Mononuclear cell (primary cell): ENCODE data around the gene DUS1L. TPM values are rescaled to one million over a fixed set of nuclear protein-coding genes. Genes with fewer than 3 reads are reported as not detected.

Source experiments
- H3K27me3 ChIP-seq: 2 replicates; pipeline ENCODE4 v1.6.0; 2011; ENCODE audit warnings: low read length, control low read depth; ENCODE audit not compliant: insufficient read depth
- H3K4me1 ChIP-seq: 2 replicates; pipeline ENCODE4 v1.5.1; 2011; ENCODE audit warnings: mild to moderate bottlenecking, low read length, control low read depth; ENCODE audit not compliant: insufficient read depth
- H3K4me3 ChIP-seq: 2 replicates; pipeline ENCODE4 v1.5.1; 2011; ENCODE audit warnings: mild to moderate bottlenecking, low read length, moderate library complexity
- H3K9me3 ChIP-seq: 2 replicates; pipeline ENCODE4 v1.5.1; 2011; ENCODE audit warnings: low read depth, mild to moderate bottlenecking, control low read depth, low read length
- total RNA-seq: library from RNA; depleted of rRNA; stranded (reverse); fragments of >200 nt; gene quantifications from one replicate; pipeline ENCODE4 v1.2.3, GENCODE V29; 2012

The DUS1L gene
- total RNA-seq, 1 donor: 73.6 TPM

GRCh38 chr17:82018989-82019689 is 46.5 kb downstream of the DUS1L start:
- H3K4me3 ChIP-seq: no peak overlapping the region
- no peaks in the 10 kb centered on the region for H3K9me3 ChIP-seq
- no peaks in the 10 kb centered on the region for H3K27me3 ChIP-seq
- peaks cover 25% of the 10 kb centered on the region for H3K4me1 ChIP-seq

GRCh38 chr17:82018152-82018988 is 47.2 kb downstream of the DUS1L start:
- no peak overlapping the region for H3K4me3 ChIP-seq
- H3K4me1 ChIP-seq: peaks cover 17% of the 10 kb centered on the region
- H3K27me3 ChIP-seq: no peaks in the 10 kb centered on the region
- no peaks in the 10 kb centered on the region for H3K9me3 ChIP-seq

DNA sequence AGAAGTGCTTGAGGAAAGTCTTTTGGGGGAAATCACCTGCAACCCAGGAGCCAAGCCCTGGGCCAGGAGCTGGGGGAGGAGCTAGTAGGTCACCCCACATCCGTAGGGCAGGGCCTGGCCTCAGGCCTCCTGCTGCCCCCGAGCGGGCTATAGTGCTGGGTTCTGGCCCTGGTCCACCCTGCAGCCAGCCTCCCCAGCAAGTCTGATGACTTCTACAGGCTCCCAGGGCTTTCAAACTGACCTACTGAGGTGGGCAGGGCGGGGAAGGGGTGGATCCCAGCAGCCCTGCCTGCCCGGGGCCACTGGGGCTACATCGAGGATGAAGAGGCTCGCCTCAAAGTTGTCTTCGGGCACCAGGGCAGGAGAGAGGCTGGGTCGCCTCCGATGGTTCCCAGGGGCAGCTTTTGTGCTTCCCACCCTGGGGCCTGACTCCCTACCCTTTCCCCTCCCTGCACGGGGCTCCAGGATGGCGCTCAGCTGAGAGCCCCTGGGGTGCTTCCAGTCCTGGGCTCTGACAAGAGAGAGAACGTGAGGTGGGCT is 47.9 kb downstream of the DUS1L start:
- no peaks in the 10 kb centered on the region for H3K9me3 ChIP-seq
- H3K4me1 ChIP-seq: peaks cover 17% of the 10 kb centered on the region
- no peaks in the 10 kb centered on the region for H3K27me3 ChIP-seq
- H3K4me3 ChIP-seq: no peak overlapping the region

GRCh38 chr17:82016875-82017459 is 48.6 kb downstream of the DUS1L start:
- no peak overlapping the region for H3K4me3 ChIP-seq
- no peaks in the 10 kb centered on the region for H3K27me3 ChIP-seq
- H3K4me1 ChIP-seq: peaks cover 13% of the 10 kb centered on the region
- H3K9me3 ChIP-seq: no peaks in the 10 kb centered on the region

- H3K4me1 ChIP-seq: peaks cover 6% of the 10 kb centered on the region
- H3K27me3 ChIP-seq: no peaks in the 10 kb centered on the region
- no peak overlapping the region for H3K4me3 ChIP-seq
- H3K9me3 ChIP-seq: no peaks in the 10 kb centered on the region
Measured at GRCh38 chr17:82016061-82016874, 49.3 kb downstream of the DUS1L start.

- Histone ChIP-seq H3K4me1 (no peaks in the 10 kb centered on the region), H3K4me3 (no peak overlapping the region), H3K9me3 (no peaks in the 10 kb centered on the region), H3K27me3 (no peaks in the 10 kb centered on the region)
Measured at GRCh38 chr17:82015311-82015971, 50.2 kb downstream of the DUS1L start.

DNA sequence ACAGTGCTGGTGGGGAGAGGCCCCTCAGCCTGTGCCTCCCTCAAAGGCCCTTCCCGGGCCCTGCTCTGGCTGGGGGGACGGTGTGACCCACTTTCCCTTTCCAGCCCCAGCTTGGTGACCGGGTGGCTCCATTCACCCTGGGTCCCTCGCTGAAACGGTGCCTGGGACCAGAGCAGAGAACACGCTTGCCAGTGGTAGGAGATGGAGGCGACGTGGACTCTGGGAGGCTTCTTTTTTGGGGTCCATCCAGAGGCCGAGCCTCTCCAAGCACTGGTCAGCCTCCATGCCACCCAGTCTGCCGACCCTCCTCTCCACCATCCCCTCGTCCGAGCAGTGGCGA is 50.7 kb downstream of the DUS1L start:
- H3K9me3 ChIP-seq: no peaks in the 10 kb centered on the region
- no peaks in the 10 kb centered on the region for H3K4me1 ChIP-seq
- no peaks in the 10 kb centered on the region for H3K27me3 ChIP-seq
- no peak overlapping the region for H3K4me3 ChIP-seq

DNA sequence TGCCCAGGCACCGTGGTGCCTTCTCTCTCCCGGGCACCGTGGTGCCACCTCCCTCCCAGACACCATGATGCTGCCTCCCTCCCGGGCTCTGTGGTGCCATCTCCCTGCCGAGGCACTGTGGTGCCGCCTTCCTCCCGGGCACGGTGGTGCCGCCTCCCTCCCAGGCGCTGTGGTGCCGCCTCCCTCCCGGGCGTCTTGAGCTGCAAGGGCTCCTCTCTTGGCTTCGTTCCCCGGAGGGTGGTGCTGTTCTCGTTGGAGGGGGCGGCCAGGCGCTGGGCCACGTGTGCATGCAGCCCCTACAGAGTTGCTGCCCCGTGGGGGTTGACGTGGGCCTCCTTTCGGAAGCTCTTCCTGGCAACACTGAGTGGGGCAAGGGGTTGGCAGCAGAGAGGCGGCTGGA is 51.2 kb downstream of the DUS1L start:
- Histone ChIP-seq H3K4me1 (no peaks in the 10 kb centered on the region), H3K9me3 (no peaks in the 10 kb centered on the region), H3K27me3 (no peaks in the 10 kb centered on the region), H3K4me3 (no peak overlapping the region)

DNA sequence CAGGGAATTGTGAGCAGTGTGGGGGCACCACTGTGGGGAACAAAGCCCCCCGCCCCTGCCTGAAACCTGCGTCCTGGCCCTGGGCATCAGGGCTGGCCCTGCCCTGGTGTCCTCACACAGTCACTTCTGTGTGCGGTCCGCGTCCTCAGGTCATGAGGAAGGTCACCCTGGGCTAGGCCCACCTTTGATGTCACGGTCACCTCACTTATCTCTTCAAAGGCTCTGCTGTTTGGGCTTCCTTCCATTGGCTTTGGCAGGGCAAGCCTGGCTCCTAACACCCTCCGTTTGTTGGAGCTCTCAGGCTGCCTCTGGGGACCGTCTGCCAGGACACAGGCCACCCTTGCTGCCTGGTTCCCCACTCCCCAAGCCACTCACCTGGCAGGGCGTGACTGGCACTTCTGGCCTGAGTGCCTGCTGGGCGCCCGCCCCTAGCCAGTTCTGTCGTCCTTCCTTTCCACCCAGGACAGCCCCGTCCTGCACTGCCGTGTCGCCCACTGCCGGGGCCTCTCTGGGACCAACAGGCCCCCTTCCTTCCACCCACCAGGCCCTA is 51.8 kb downstream of the DUS1L start:
- H3K9me3 ChIP-seq: no peaks in the 10 kb centered on the region
- H3K4me1 ChIP-seq: no peaks in the 10 kb centered on the region
- no peaks in the 10 kb centered on the region for H3K27me3 ChIP-seq
- H3K4me3 ChIP-seq: no peak overlapping the region

- H3K4me3 ChIP-seq: no peak overlapping the region
- H3K27me3 ChIP-seq: no peaks in the 10 kb centered on the region
- no peaks in the 10 kb centered on the region for H3K4me1 ChIP-seq
- H3K9me3 ChIP-seq: no peaks in the 10 kb centered on the region
Measured at GRCh38 chr17:82013341-82013740, 52.3 kb downstream of the DUS1L start.

DNA sequence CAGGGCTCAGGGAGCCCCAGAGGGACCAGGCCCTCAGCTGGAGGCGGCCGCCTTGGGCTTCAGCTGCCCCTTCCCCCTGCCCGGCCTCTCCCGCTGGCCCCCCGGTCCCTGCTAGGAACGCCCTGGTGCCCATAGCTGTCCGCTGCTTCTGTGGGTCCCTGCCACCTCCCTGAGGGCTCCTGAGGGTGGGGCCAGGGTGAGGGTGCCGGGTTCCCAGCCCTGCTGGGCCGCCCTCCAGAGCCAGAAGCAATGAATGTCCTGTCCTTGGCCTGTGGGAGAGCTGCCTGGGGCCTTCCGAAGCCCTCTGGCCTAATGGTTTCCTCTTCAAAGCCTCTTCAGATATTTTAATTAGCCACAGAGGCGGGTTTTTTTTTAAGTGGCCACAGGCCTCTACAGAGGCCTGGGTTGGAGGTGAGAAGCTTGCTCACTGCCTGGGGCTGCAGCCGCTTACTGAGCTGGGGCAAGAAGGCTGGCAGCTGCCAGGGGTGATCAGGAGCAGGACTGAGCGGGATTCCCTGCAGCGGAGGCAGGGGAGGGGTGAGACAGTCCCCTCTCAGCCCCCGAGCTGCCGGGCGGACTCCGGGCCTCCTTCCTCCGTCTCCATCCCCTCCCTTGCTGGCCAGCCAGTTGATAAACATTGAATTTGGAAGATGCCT is 52.8 kb downstream of the DUS1L start:
- Histone ChIP-seq H3K9me3 (no peaks in the 10 kb centered on the region), H3K4me1 (no peaks in the 10 kb centered on the region), H3K27me3 (no peaks in the 10 kb centered on the region), H3K4me3 (no peak overlapping the region)

- Histone ChIP-seq H3K4me1 (no peaks in the 10 kb centered on the region), H3K4me3 (no peak overlapping the region), H3K27me3 (no peaks in the 10 kb centered on the region), H3K9me3 (no peaks in the 10 kb centered on the region)
Measured at GRCh38 chr17:82012261-82012639, 53.4 kb downstream of the DUS1L start.

- H3K27me3 ChIP-seq: no peaks in the 10 kb centered on the region
- no peaks in the 10 kb centered on the region for H3K4me1 ChIP-seq
- no peaks in the 10 kb centered on the region for H3K9me3 ChIP-seq
- H3K4me3 ChIP-seq: no peak overlapping the region
Measured at GRCh38 chr17:82011617-82012187, 53.9 kb downstream of the DUS1L start.
